ENCODE results near the gene SOBP.

Gene SOBP

DNA sequence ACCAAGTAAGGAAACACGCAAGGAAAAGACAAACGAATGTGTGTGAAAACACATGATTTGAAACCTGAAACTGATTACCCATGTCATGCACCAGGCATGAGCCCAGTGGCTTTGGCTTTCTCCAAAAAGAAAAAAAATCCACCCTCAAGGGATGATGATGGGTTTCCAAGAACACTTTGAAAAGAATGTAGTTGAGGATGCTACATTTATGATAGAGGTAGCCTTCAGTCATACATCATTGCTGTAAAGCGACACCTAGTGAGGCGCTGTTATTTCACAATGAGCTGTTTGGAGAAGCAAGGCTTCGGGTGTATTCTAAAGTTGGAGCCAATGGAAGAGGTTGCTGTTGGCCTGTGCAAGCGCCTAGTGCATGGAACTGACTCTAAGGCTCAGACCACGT is 209.3 kb downstream of the SOBP start:
- DNase-seq, result no peak

DNA sequence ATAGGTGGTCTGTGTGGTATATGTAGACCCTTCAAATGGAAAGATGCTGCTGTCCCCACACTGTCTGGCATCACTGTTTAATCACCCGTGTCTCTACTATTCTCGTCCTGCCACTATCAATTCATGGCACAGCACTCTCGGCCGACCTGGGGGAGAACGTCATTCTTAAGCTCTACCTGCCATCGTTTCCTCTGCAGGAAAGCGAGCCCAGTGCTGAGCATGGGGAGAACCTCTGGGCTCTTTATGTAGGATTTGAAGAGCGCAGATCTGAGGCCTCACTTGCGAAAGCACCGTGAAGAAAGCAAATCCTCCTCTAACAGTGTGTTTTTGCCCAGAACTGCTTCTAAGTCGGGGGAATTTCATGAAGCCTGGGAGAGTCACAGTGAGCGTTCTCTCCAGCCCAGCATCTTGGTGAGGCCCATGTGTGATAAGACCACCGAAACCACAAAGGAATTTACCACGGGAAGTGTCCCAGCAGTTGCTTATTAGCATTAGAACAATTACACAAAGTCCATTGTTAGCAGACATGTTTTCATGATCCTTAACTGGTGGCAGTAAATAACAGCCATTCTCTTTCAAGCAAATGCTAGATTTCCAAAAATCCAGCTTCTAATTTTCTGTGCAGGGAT is 209.9 kb downstream of the SOBP start:
- no peak for DNase-seq

DNA sequence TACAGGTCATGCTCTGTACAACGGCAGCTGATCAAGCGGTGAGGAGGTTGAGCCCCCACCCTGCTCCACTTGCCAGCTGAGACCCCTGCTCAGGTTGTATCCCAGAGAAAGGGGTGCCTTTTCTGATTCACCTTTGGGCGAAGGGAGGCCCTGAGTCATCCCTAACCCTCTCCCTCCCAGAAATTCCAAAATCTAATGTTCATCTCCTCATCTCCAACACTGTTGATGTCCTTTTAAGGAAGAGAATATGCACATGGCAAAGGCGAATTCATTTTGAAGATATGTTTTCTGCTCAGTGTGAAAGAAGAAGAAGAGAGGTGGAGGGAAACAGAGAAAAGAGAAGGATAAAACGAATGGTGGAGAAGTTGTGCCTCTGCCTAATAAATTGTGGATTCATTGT is 213.7 kb downstream of the SOBP start:
- DNase-seq, result no peak

DNA sequence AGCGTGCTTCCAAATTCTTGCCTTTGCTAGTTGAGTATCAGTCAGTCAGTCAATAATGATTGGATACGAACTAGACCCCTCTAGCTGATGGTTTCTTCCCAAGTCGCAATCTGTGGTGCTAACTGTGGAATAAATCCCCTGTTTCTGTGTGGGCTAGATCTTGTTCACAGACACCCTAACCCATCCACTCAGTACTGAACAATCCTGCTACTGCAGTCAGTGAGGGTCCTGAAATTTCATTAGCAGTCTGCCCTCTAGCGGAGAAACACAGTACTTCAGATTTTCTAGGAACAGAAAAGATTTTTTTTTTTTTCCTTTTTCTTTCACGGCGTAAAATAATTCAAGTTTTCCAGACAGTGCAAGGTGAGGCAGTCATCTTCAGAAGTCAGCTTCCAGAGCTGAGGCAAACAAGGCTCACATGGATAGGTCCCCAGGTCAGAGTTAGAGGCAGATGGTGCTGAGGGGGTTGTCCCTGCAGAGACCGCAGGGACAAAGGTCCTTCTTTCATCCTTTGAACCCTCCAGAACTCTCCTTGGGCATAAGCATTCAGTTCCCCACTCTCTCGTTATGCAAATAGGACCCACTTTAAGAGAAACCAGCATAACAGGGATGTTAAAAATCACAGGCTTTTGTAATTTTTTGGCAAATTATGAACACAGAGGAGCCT is 214.6 kb downstream of the SOBP start:
- DNase-seq, result no peak

DNA sequence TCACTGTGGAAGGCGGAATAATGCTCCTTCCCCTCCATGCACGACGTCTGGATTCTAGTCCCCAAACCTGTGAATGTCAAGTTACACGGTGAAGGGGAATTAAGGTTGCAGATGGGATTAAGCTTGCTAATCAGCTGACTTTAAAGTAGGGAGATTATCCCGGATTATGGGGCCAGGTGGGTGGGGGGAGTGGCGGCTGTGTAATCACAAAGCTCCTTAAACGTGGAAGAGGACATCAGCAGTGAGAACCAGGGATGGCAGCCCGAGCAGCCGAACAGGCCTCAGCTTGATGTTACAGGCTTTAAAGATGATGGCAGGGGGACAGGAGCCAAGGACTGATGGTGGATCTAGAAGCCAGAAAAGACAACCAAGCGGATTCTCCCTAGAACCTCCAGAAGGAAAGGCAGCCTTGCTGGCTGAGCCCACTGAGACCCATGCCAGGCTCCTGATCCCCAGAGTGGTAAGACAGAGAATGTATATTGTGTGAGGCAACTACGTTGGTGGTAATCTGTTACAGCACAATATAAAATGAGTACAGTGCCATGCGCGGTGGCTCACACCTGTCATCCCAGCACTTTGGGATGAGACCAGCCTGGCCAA is 216.7 kb downstream of the SOBP start:
- DNase-seq, result no peak

DNA sequence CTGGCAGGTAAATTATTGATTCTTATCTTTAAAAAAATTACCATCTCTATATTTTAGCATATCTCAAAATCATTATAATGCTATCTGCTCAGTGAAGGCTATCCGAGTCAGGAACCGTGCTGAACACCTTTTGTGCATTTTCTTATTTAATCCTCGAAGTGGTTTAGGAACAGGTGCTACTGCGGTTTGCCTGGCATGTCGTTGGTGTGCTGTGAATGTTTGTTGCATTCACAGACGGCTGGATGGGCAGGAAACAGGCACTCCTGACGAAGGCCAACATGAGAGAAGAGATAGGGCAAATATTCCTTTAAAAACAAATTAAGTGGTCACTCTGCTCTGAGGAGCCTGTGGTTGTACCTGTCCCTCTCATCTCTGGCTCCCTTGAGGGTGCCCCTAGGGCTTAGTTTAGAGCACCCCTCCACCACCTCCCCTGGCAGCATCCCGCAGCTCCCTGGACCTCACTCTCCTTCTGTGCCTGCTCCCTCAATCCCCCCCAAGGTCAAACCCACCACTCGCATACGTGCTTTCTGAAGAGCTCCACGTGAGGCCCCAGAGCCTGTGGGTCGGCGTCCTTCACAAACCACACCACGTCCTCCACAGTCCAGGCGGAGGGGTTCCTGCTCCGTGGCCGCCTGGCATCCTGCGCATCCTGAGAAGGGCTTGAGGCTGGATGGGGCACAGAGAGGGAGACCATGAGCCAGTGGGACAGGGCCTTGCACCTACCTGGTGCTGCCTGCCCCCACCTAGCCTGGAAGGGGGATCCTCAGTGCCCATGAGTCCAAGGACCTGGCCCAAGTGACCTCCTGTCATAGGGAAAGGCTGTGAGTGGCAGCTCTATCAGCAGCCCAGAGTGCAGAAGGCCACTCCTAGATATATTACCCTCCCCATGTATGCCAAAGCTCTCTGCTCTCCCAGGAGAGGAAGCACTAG is 217.7 kb downstream of the SOBP start:
- no peak for DNase-seq

DNA sequence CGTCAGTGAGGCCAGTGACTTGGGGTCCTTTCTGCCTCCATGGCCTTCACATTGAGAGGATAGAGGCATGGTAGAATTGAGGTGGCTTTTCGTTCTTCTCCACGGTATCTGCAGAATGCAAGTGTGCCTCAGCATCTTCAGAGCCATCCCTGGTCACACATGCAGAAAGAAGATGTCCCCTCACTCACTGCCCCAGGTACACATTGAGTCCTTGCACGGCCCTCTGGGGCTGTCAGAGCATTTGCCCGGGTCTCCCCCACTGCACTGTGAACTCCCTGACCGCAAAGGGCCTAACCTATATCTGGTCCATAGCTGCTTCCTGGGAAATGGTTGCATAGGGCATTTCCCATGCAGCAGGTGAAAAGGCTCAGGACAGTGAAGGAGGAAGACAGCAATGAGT is 218.5 kb downstream of the SOBP start:
- no peak for DNase-seq

DNA sequence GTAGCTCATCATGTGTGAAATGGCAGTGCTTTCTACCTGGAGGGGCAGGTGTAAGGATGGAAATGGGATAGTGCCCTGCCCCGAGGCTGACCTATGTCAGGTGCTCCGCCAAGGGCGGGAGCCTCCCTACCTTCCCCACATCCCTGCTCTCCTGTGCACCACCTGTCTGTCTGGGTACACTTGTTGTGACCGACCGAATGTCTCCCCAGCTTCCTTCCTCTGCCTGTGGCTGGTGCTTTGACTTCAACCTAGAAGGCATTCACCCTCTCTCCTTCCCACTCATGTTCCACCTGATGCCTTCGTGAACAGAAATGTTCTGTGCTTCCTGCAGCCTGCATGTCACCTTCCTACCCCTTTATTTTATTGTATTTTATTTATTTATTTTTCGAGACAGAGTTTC is 219.4 kb downstream of the SOBP start:
- DNase-seq, result no peak
